ENCODE results near the gene CAMKMT.
"Not testable (repeated sequence)": the region's sequence is repeated elsewhere in the genome, so short reads cannot be mapped to it uniquely, and the experiment has no call there.

CAMKMT gene

DNA sequence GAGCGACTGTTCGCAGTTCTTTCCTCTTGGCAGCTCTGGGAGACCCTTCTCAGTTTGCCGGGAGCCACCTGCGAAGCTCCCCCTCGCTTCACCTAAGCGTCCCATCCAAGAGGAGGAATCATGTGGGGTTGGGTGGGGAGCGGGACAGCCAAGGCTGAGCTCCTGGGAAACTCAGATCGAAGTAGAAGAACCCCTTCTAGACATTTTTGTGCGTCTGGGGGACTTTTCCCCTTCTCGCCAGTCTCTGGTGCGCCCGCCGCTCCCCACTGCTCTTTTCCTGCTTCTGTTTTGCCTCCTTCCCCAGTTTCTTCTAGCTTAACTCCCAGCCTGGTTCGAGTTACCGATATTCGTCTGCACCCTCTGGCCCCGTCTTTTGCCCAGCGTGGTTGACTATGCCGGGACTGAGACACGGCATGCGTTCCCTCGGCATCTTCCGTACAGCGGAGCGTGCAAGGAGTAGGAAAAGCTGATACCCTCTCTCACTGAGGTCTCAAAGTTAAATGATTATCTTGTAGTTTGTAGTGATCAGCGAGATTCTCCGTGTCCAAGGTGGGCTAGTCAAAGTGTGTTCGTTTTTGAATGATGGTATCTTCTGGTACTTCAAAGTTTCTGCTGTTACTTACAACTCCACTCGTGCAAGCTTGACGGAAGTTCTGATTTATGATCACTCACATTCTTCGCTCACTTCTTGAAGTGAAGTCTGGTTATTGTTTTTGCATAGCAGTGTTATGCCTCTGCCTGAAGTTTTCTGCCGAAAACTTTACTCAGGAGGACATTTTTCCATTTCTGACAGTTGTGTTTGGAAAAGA is 664 bp downstream of the CAMKMT start:
- peak; percentile 60 for DNase-seq

DNA sequence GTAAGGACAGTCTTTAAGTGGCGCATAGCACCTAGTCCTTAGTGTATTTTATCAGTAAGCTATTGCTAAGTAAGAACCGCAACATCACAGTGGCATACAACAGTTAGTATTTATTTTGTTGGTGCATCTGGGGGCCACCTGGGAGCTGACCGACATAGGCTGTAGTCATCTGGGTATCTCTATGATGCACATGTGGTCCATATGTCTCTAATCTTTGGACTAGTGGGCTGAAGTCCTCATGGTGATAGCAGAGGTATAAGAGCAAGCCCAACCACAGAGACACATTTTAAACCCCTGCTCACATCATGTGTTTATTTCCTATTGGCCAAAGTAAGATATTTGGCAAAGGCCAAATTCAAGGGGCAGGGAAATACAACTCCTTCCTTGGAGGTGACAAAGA is 2.9 kb downstream of the CAMKMT start:
- DNase-seq: no peak

DNA sequence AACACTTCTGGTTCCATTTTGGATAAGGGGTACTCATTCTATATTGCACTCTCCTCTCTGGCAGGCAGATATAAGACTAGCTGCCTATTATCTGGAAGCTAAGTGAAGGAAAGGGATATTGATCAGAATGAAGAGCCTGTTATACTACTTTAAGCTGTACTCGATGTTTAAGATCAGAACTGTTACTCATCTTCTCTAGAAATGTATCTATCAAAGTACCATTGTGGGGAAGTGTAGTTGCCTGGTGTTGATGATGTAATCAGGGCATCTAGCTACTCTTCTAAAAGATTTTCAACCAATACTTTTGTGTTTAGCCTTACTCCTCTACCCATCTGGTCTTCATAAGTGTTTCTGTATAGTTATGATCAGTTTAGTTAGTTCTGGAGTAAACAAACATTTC is 5.8 kb downstream of the CAMKMT start:
- no peak for DNase-seq

DNA sequence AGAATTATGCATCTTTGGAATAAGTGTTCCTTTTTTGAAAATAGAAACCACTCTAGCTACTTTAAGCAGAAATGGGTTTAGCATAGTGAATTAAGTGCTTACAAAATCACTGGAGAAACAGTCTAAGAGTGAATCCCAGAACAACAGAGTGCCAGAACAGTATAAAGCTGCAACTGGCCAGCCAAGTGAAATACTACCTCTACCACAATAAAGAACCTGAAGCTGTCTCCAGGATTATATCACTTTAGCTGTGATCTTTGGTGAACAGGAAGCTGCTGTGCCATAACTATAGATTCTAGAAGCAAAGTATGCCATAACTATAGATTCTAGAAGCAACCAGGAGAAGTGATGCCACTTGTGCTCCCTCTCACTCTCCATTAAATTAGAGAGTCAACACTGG is 7.6 kb downstream of the CAMKMT start:
- no peak for DNase-seq

DNA sequence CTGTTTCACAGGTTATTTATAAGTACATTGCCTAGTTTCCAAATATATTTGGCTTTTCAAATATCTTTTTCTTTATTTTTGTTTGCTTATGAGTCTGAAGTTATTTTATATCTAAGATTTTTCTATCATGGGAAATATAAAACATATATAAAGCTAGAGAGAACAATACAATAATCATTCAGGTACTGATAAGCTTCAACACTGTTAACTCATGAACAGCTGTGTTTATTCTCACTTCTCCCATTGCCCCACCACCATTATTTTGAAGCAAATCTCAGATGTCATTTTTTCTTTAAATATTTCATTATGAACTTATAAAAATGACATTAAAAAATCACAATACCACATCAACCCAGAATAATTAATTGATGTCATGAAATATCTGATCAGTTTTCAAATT is 9.7 kb downstream of the CAMKMT start:
- no peak for DNase-seq

DNA sequence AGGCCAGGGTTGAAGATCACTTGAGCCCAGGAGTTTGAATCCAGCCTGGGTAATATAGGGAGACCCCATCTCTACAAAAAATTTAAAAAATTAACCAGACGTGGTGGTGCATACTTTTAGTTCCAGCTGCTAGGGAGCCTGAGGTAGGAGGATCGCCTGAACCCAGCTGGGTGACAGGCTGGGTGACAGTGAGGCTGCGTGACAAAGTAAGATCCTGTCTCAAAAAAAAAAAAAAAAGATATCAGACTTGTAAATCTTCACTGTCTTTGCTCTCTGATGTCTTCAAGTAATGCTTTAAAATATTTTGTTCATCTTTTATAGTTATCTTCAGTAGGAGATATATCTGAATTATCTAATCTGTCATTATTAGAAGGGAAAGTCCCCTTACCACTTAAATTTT is 10.5 kb downstream of the CAMKMT start:
- no peak for DNase-seq

DNA sequence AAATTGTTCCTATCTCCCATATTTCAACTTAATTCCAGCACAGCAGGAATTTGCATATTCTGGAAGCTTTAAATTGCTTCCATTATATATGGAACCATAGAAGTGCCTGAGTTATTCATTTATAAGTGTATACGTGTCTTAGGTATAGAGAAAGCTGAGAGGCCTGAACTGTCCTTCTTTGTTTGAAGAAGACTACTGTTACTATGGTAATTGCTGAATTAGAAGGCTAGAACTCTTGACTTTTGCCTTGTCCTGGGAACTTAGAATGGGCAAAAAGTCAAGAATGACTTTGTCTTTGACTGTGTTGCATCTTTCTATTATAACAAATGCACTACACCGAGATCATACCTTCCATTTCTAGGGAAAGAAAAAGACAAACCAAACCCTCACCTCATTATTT is 15.7 kb downstream of the CAMKMT start:
- DNase-seq: no peak

DNA sequence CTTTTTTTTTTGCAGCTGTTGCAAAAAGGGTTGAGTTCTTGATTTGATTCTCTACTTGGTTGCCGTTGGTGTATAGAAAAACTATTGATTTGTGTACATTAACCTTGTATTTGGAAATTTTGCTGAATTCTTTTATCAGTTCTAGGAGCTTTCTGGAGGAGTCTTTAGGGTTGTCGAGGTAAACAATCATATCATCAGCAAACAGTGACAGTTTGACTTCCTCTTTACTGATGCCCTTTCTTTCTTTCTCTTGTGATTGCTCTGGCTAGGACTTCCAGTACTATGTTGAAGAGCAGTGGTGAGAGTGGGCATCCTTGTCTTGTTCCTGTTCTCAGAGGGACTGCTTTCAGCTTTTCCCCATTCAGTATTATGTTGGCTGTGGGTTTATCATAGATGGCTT is 23.5 kb downstream of the CAMKMT start:
- DNase-seq: not testable (repeated sequence)

DNA sequence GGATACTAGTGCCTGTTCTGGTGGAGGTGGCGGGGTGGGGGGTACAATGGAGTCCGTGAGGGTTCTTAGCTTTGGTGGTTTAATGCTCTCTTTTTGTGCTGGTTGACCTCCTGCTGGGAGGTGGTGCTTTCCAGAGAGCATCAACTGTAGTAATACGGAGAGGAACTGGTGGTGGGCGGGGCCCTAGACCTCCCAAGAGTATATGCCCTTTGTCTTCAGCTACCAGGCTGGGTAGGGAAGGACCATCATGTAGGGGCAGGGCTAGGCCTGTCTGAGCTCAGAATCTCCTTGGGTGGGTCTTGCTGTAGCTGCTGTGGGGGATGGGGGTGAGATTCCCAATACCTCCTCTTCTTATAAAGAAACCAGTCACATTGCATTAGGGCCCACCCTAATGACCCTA is 27.1 kb downstream of the CAMKMT start:
- DNase-seq: no peak

DNA sequence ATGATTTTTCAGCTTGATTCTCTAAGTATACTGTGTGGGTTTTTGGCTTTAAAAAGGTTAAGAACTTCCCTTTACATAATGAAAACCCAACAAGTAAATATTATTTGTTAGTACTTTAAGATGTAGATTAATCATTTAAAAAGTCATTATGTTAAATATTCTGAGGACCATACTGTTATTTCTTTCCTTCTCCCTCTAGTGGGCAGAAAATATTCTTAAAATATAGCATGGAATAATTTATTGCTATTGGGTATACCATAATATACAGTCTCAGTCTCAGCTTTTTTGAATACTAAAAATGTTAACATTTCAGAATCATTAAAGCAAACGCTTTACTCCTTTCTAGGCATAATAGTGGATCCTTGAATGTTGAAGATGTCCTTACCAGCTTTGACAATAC is 28.1 kb downstream of the CAMKMT start:
- DNase-seq: no peak

DNA sequence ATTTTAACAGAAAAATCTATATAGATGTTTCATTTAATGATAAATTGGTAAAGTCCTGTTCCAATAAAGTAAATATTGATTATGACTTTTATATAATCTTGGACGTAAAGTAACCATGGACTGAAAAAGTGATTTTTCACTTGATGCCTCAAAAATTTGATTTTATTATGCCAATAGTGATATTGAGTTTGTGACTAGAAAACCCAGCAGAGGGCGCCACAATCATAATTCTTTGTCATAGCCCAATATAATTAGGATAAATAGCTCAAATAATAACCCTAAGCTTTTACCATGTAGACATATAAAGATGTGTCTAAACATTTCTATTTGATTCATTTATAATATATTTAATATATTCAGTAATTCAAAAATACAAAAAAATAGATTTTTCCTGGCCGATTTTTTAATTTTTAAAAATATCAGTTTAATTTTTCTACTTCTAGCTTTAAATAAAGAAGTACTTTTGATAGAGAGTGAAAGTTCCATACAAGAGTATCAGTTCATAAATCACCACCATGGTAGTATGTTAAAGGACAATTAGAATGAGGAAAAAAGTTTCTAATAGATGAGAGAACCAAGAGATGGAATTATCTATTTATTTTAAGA is 30.7 kb downstream of the CAMKMT start:
- DNase-seq: peak; percentile 41

DNA sequence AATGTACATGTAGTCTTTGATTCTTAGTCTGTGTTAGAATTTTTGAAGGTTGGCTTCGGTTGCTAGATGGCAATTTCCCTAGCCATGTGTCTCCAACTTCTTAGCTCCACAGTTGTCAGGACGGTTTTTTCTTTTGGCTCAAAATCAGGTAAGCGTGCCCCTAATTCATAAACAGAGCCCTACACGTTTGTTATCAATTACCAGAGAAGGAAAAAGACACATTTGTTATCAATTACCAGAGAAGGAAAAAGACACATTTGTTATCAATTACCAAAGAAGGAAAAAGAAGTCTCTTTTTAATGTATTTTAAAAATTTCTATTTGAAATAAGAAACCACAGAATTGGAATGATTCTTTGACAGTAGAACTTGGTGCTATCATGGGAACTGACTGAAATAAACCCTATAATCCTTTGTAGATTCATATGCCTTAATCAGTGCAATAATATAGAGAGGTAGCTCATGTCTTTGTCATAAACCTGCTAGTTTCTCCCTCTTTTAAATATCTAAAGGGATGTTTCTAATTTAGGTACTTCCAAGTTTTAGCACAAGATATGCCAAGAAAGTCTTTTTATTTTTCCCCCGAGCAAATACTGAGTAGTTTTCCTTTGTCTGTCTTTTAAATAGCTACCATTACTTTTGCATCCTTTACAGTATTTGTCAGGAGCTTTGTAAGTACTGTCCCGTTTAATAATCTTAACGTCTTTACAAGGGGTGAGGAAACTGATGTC is 35.9 kb downstream of the CAMKMT start:
- no peak for DNase-seq

DNA sequence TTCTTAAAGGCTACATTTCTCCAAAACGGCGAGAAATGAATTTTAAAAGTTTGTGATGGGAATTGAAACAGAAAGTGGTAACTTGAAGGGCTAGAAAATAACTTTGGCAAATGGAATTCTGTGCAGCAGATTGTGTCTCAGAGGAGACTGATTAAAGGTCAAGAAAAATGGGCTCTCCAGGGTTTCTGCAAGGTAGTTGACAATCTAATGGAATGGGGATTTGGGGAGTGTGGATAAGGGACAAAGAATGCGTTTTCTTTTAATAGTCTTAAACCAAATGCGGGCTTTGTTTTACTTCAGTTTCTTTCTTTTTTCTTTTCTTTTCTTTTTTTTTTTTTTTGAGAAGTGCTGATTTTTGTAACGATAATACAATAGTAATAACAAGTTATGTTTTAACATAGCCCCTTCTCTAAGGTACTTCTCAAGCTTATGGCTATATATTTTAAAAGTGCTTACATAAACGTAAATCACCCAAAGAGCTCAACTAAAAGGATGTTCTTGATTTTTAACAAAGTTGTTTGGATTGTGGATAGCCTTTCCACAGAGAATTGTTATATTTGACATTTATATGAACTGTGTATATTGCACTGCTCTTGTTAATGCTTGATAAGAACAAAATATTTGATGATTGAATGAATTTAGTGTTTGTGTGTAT is 36.6 kb downstream of the CAMKMT start:
- DNase-seq: no peak

DNA sequence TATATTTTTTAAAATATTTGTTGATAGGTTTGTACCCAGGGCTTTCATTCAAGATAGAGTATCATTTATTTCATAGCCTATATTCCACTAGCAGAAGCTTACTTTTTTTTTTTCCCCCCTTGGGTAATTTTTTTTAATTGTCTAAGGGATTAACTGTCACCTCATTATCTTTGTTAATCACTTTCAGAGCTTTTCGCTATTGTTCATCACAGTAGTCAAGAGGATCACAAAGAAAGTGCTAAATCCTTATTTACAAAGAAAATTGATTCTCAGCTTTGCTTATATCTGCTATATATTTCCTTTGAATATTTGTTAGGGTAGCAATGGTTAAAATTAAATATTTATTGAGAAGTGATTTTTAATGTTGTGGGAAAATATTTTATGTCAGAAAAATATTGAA is 59.0 kb downstream of the CAMKMT start:
- no peak for DNase-seq

DNA sequence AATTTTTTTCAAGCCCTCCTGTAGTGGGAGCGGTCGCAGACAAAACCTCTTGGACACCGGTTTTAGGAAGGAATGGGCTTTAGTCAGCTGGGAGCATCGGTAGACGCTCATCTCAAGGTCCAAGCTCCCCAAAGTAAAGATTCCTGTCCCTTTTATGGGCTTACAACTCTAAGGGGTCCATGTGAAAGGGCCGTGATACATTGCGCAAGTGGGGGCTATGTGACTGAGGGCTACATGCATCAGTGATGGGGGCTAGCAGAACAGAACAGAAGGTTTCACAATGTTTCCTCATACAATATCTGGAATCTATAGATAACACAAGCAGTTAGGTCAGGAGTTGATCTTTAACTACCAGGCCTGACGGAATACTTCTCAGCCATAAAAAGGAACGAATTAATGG is 62.5 kb downstream of the CAMKMT start:
- no peak for DNase-seq

DNA sequence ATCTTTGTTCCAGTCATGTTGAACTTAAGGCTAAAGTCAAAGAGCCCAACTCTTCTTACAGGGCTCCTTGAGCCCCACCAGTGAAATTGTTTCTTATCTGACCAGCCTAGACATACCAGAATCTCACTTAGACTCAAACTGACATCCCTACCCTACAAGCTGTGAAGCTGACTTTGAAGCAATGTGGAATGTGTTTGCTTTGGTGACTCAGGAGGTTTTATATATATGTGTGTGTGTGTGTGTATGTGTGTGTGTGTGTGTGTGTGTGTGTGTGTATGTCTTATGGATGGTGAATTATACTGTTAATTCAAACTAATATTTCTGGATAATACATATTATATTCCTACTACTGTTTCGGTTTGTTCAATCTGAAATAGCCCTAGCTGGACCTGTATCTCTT is 67.3 kb downstream of the CAMKMT start:
- no peak for DNase-seq

DNA sequence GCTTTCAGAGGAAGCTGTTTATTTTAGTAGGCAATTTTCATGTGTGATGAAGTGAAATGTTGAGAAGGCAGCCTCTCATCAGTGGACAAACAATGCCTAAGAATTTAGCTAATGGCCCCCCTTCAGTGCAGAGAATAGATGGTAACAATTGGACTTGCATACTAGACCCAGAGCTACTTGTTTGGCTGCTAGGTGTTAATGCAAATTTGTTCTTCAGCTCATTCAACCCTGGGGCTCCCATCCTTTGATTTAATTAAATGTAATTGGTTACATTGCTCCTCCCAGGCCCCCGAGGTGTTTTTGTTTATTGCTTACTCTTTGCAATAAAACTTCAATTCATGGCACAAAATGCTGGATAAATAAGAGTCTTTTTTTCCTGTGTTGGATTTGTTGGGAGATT is 68.6 kb downstream of the CAMKMT start:
- no peak for DNase-seq

DNA sequence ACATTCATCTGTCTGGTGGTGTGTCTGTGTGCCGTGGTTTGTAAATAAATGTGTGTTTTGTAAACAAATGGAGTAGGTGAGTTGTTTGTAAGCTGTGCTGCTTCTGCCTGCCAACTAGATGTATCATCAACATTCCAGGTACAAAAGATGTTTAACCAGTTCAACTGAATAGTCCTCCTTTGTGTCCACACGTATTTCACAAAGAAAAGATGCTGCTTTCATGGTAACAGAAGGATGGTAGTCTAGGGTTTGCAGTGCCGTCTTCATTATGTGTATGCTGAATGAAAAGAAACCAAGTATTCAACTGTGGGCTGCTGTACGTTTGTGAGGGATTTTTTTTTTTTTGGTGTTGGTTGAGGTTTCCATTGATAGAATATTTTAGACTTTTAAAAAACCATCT is 72.1 kb downstream of the CAMKMT start:
- DNase-seq: peak; percentile 56

DNA sequence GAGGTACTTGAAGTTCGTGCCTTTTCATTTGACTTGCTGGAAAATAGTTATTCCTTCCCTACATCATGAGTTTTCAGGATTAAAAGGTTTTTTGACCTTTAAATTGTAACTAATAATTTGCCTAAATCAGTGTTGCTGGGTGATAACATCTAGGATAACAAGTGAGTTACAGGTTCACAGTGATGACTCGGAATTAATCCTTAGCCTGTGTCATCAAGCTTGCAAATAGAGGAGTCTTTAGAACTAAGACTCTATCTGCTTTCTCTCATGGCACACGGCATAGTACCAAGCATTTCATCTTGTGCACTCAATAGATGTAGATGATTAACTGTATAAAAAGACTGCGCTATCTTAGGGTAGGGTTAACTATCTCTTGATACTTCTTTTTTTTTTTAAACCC is 79.5 kb downstream of the CAMKMT start:
- no peak for DNase-seq

DNA sequence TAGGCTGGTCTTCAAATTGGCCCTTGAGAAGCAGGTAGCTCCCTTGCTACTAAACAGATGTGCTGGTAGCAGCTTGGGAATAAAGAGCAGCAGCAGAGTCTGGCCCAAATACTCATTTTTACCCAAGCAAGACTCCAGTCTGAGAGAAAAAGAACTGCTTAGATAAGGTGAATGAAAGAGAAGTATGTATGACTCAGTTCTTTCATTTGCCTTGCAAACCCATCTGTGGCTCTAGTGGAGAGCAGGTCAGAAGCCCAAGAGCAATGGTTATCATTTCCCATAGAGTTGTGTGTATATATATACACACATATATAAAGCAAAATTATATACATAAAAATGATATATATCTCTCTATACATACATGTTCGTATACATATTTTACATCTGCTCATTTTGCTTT is 80.3 kb downstream of the CAMKMT start:
- no peak for DNase-seq

DNA sequence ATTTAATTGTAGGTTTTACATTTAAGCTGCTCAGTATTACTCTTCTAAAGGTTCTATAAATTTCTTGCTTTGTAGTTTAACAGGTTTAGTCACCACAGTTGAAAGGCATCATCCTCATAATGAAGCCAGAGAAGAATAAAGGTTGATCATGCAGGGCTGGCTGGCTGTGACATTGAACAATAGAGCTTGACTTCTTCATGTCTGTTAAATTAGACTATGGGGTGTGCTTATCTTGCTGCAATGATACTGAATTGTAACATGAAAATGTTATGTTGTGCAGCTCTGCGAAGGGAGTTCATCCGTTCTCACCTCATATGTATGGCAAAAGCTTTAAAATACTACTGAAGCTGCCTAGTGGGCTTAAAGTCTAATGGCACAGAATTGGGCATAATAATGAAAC is 81.8 kb downstream of the CAMKMT start:
- no peak for DNase-seq

DNA sequence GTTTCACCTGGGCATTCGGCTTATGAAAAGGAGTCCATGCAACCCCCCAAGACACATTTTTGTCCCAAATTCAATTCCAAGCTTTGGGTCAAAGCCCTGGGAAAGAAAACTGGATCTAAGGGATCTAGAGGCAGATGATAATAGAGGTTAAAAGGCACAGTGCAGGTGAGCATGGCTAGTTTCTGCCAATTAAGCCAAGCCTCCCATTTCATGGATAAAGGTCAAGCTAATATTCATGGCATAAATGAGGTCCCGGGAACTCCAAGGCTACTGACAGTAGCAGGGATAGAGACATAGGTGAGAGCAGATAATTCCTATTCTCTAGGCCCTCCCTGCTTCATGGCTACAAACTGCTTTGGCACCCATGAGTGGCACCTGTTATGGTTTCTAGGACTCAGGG is 83.1 kb downstream of the CAMKMT start:
- no peak for DNase-seq

DNA sequence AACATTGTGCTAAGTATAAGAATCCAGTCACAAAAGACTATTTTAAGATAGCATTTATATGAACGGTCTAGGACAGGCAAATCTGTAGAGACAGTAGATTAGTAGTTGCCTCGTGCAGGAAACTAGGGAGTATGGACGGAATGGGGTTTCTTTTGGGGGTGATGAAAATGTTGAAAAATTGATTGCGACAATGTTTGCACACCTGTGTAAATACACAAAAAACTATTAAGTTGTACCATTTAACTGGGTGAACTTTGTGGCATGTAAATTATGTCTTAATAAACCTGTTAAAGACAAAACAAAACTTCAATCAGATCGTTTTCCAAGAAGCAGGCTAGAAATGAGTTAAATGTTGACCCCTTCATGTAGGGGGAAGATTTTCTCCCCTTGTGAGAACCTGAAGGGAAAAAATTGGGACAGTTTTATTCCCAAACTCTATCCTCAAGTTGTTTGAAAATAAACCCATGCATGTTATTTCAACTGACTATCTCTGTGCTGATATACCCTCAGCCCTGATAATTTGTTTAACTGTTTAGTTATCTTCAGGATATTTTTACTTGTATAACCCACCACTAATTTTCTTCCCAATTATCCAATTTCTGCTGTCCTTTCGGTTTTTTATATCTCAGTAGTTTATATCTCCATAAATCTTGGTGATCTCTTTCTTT is 87.2 kb downstream of the CAMKMT start:
- no peak for DNase-seq

All from NCI-H2171 treated with DMSO at 0.1 percent for 48 hours (cell line).